HepG2 (cell line): ENCODE measurements around the gene HOXA6. TPM values are rescaled to one million over a fixed set of nuclear protein-coding genes. Genes with fewer than 3 reads are reported as not detected.

Experiments
- FOXK1 ChIP-seq: sonication (generic); formaldehyde crosslinking; IDR thresholded peaks from 2 replicates; pipeline ENCODE4 v1.4.0; 2020; ENCODE audit warnings: low read depth, missing genetic modification reagents, borderline replicate concordance
- HMGXB4 ChIP-seq, 2 experiments: sonication (generic) in 1 of 2; formaldehyde crosslinking in 1 of 2; IDR thresholded peaks; 2 replicates each; pipeline versions ENCODE4 v1.4.0 to v1.6.1; 2018 to 2020; ENCODE audit warnings: missing genetic modification reagents in 2 of 2, borderline replicate concordance in 1 of 2, low read depth in 1 of 2, mild to moderate bottlenecking in 1 of 2, missing biosample characterization in 1 of 2
- HNF4G ChIP-seq, 2 experiments: sonication (generic) in 1 of 2; formaldehyde crosslinking in 1 of 2; IDR thresholded peaks; 2 replicates each; pipeline versions ENCODE4 v1.4.0 to v1.6.1; 2011 to 2020; ENCODE audit warnings: borderline replicate concordance in 2 of 2, low read depth in 2 of 2, mild to moderate bottlenecking in 2 of 2, low read length in 1 of 2, missing genetic modification reagents in 1 of 2, moderate library complexity in 1 of 2
- HNRNPK ChIP-seq: fragments of 200-400 bp; formaldehyde crosslinking; IDR thresholded peaks from 2 replicates; pipeline ENCODE4 v1.6.1; 2018; ENCODE audit warnings: low read length, low read depth, moderate library complexity, mild to moderate bottlenecking; ENCODE audit not compliant: poor library complexity, severe bottlenecking
- IRF2 ChIP-seq: IDR thresholded peaks from 2 replicates; pipeline ENCODE4 v1.6.1; 2018; ENCODE audit warnings: missing genetic modification reagents, missing compliant biosample characterization
- TBX3 ChIP-seq: fragments of 450-650 bp; IDR thresholded peaks from 2 replicates; pipeline ENCODE4 v1.6.1; 2017; ENCODE audit warnings: antibody characterized with exemption, mild to moderate bottlenecking, inconsistent platforms, borderline replicate concordance
- TFE3 ChIP-seq: IDR thresholded peaks from 2 replicates; pipeline ENCODE4 v1.6.1; 2016
- ZBTB8A ChIP-seq: sonication (generic); formaldehyde crosslinking; IDR thresholded peaks from 2 replicates; pipeline ENCODE4 v1.4.0; 2020; ENCODE audit warnings: mild to moderate bottlenecking, low read depth, missing genetic modification reagents, borderline replicate concordance
- ZFP36L2 ChIP-seq: sonication (generic); formaldehyde crosslinking; IDR thresholded peaks from 2 replicates; pipeline ENCODE4 v1.4.0; 2020; ENCODE audit warnings: missing genetic modification reagents
- ZMAT3 ChIP-seq: sonication (generic); formaldehyde crosslinking; conservative IDR thresholded peaks from 2 replicates; pipeline ENCODE4 v1.7.0; 2021; ENCODE audit warnings: missing genetic modification reagents
- ZNF274 ChIP-seq: sonication (generic); formaldehyde crosslinking; IDR thresholded peaks from 2 replicates; pipeline ENCODE4 v1.5.1; 2020; ENCODE audit warnings: mild to moderate bottlenecking, missing genetic modification reagents
- ZNF280D ChIP-seq: sonication (generic); formaldehyde crosslinking; IDR thresholded peaks from 2 replicates; pipeline ENCODE4 v1.5.1; 2020; ENCODE audit warnings: mild to moderate bottlenecking, missing genetic modification reagents
- ZNF333 ChIP-seq: sonication (generic); formaldehyde crosslinking; IDR thresholded peaks from 2 replicates; pipeline ENCODE4 v1.4.0; 2020; ENCODE audit warnings: mild to moderate bottlenecking, missing genetic modification reagents, borderline replicate concordance
- ZNF33A ChIP-seq: sonication (generic); formaldehyde crosslinking; IDR thresholded peaks from 2 replicates; pipeline ENCODE4 v1.5.1; 2020; ENCODE audit warnings: missing genetic modification reagents, mild to moderate bottlenecking, moderate library complexity, borderline replicate concordance
- ZNF609 ChIP-seq: sonication (generic); formaldehyde crosslinking; IDR thresholded peaks from 2 replicates; pipeline ENCODE4 v1.4.0; 2020; ENCODE audit warnings: mild to moderate bottlenecking, missing genetic modification reagents, borderline replicate concordance
- polyA plus RNA-seq, 8 experiments: library from polyadenylated mRNA; depleted of rRNA in 3 of 8; stranded (reverse) in 7 of 8; unstranded in 1 of 8; fragments of >200 nt; fragmentation: Illumina TruSeq in 4 of 8; extraction: Trizol in 4 of 8; gene quantifications; 2 replicates each; pipeline versions ENCODE4 v1.2.1 to v1.2.3, GENCODE V29; 2011 to 2016; ENCODE audit warnings: low read depth in 4 of 8, missing spikeins in 1 of 8, mixed read lengths in 1 of 8; ENCODE audit not compliant: insufficient read depth in 1 of 8
- total RNA-seq, 5 experiments: library from RNA; depleted of rRNA; stranded (reverse); fragments of >200 nt; fragmentation: Illumina TruSeq; extraction: Trizol; gene quantifications; 2 replicates each; pipeline ENCODE4 v1.2.3, GENCODE V29; 2016; ENCODE audit warnings: low read depth in 1 of 5

Gene HOXA6
- total and polyA plus RNA-seq, 2 of the 13 experiments (the other 11 are each of a cell fraction or from before 2014, with no cell fraction given): 1.3 to 1.5 TPM

GRCh38 chr7:27122077-27122910 lies 25.3 kb downstream of the HOXA6 start (continued):
- TF ChIP-seq ZNF609 (CRISPR knock-in tag) (peak; percentile 79; the same call in 1 of the 2 replicates), ZMAT3 (CRISPR knock-in tag) (0 out of 2 replicates have a peak, but pooled peaks have one; percentile 53), ZNF333 (peak; percentile 83; the same call in 1 of the 2 replicates), FOXK1 (no peak), ZBTB8A (CRISPR knock-in tag) (no peak), TFE3 (CRISPR knock-in tag) (no peak), HNRNPK (no peak), ZNF280D (CRISPR knock-in tag) (no peak), IRF2 (CRISPR knock-in tag) (no peak), ZFP36L2 (no peak), HMGXB4 (CRISPR knock-in tag; IDR thresholded peaks at IDR 0.05; ENCODE audit: borderline replicate concordance in 1 of 2, low read depth in 1 of 2) (peak; percentile 13 to 69; a peak in 2 of 4 replicates), ZNF274 (no peak), HNF4G (IDR thresholded peaks at IDR 0.05; ENCODE audit: borderline replicate concordance, low read depth, low read length) (peak; percentile 82), HNF4G (CRISPR knock-in tag; IDR thresholded peaks at IDR 0.05; ENCODE audit: borderline replicate concordance, low read depth) (peak; percentile 60; the same call in 1 of the 2 replicates), TBX3 (no peak), ZNF33A (CRISPR knock-in tag) (no peak)
